ENCODE results near the gene CHRNA1.
A peak's percentile ranks its signal among the peaks of the same experiment; 100 is the strongest.

The CHRNA1 gene

GRCh38 chr2:174781996-174782395 is 17.7 kb upstream of the CHRNA1 start:
- DNase-seq (ENCODE audit: low read depth), result no peak

- no peak for DNase-seq (ENCODE audit: low read depth)
Measured at GRCh38 chr2:174781298-174781697, 17.0 kb upstream of the CHRNA1 start.

GRCh38 chr2:174780856-174781255 is 16.6 kb upstream of the CHRNA1 start:
- no peak for DNase-seq (ENCODE audit: low read depth)

- no peak for DNase-seq (ENCODE audit: low read depth)
Measured at GRCh38 chr2:174780191-174780840, 16.0 kb upstream of the CHRNA1 start.

- DNase-seq (ENCODE audit: low read depth), result no peak
Measured at GRCh38 chr2:174779361-174779928, 15.2 kb upstream of the CHRNA1 start.

DNA sequence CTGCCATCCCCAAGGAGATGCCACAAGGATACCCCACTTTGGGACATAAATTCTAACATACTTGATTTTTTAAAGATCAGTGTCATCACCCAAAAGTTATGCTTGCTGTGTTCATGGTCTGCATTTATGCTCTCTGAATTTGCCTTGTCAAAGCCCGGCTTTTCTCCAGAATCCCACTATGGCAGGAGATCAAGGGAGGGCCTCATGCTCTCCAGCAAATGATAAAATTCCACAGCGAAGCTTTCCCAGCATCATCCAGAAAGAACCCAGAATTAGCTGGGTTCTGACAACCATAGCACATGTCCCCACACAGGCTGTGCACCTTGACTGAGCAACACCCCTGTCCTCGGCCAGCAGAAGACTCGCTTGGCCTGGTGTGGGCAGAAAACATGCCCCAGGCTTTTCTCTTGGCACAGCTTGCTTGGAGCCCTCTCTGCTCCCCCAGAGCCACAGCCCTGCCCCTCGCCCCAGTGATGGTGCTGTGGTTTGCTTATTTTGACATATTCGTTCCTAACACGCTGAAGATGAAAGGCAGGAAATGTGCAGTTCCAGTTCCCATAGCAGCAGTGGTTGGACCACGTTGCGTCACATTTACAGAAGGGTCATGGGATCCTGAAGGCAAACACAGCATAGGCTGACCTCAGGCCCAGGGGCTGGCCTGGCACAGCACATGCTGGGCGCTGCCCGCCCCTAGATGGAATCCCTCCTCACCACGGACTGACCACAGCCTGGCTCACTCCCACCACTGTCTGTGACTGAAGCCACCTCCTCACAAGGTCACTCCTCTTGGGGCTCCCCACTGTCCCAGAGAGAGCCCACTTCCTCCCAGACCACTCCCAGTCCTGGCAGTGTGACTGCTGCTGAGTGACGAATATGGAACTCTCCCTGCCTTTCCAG is 14.1 kb upstream of the CHRNA1 start:
- DNase-seq (ENCODE audit: low read depth), result peak; percentile 97

DNA sequence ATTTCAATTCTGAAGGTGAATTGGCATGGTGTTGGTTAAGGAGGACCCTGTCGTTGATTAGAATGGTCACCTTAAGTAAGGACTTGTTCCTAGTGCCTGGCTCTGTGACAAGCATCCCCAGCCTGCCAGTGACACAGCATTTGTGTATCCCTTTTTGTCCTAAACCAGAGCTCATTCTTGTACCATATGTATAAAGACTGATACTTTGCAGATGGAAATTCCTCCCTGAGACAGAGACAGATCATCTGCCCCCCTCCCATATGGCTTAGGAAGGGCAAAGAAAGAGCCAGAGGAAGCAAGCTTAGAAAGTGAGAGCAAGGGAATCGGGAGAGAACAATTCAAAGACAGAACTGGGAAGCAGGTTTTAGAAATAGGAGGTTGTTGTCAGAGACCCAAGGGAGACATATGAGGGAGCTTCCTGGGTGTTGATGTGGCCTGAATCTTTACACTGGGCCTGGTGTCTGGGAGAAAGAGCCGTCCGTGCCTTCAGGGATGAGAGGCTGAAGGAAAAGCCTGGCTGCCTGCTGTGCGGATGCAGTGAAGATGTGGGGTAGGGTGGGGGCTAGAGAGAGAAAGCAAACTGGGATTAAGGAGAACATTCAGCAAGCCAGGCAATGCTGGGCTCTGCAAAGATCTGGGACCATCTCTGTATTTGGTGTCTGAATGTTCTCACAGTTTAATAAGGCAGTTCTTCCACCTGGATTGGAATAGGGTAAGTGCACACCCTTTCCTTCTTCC is 13.2 kb upstream of the CHRNA1 start:
- no peak for DNase-seq (ENCODE audit: low read depth)

GRCh38 chr2:174776675-174777074 is 12.4 kb upstream of the CHRNA1 start:
- DNase-seq (ENCODE audit: low read depth), result no peak

DNA sequence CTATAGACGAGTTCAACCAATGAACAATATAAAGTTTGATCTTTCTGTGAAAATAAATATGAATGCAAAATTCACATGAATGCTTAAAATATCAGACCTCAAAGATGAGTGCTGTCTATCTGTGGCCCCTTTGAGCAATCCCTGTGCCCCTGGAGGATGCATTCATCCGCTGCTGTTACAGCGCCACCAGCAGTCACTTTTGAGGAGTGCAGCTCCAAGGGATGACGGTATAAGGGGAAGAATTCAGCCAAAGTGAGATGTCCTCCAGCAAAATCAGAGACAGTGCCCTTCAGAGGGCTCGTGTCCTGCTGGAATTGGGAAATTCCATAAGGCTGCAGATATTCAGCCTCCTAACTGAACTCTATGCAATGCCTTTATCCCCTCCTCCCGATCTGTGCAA is 12.0 kb upstream of the CHRNA1 start:
- DNase-seq (ENCODE audit: low read depth), result no peak

- no peak for DNase-seq (ENCODE audit: low read depth)
Measured at GRCh38 chr2:174775571-174775980, 11.3 kb upstream of the CHRNA1 start.

- no peak for DNase-seq (ENCODE audit: low read depth)
Measured at GRCh38 chr2:174774886-174775285, 10.6 kb upstream of the CHRNA1 start.

DNA sequence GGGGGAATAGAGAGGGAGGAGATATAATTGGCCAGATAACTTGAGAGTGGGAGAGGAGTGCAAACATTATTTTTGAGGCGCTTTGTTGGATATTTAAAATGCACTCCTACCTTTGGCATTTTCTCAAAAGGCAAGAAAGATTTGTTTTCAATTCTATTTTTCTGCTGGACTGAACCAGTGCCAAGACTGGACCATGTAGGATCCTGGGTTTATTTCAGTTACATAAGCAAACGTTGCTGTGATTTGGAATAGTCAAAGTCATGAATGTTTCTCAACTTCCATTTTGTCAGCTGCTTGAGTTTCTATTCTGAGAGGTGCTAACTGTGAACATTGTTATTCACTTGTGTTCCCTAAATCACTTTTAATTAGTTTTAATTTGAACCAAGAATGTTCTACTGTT is 8.9 kb upstream of the CHRNA1 start:
- no peak for DNase-seq (ENCODE audit: low read depth)

- no peak for DNase-seq (ENCODE audit: low read depth)
Measured at GRCh38 chr2:174772472-174772801, 8.2 kb upstream of the CHRNA1 start.

GRCh38 chr2:174771631-174772471 is 7.6 kb upstream of the CHRNA1 start:
- peak; percentile 85 for DNase-seq (ENCODE audit: low read depth)

- no peak for DNase-seq (ENCODE audit: low read depth)
Measured at GRCh38 chr2:174771136-174771535, 6.9 kb upstream of the CHRNA1 start.

DNA sequence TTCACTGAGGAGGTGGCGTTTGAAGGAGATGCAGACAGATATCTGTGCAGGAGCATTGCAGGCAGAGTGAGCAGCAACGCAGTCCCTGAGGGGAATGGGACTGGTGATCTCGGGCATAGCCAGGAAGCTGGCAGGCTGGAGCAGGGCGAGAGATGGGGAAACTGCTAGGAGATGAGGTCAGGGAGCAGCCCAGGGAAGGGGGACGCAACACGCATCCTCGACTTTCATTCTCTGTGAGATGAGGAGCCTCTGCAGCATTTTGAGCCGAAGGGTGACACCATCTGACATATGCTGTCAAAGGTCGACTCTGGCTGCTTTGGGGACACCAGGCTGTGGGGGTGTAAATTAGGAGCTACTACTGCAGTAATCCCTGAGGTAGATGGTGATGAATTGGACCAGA is 4.3 kb upstream of the CHRNA1 start:
- no peak for DNase-seq (ENCODE audit: low read depth)

DNA sequence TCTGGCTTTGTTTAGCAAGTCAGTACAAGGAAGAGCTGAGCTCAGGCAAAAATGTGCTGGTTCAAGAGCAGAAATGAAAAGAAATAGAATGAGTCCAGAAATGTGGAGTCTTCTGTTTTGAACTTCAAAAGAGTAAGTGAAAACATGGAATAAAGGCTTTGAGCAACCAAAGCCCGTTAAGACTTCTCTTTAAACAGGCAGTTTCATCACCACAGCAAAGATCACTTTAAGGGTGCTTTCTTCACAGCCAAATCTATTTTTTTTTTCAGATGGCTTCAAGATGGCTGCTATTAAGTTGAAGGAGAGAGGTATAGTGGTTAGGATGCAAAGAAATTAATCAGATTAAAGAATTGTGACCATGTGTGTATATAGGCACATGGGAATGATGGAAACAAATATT is 2.0 kb upstream of the CHRNA1 start:
- DNase-seq (ENCODE audit: low read depth), result no peak

GRCh38 chr2:174765576-174765975 is 1.3 kb upstream of the CHRNA1 start:
- no peak for DNase-seq (ENCODE audit: low read depth)

- DNase-seq (ENCODE audit: low read depth), result no peak
Measured at GRCh38 chr2:174763780-174764179, 492 bp downstream of the CHRNA1 start.

DNA sequence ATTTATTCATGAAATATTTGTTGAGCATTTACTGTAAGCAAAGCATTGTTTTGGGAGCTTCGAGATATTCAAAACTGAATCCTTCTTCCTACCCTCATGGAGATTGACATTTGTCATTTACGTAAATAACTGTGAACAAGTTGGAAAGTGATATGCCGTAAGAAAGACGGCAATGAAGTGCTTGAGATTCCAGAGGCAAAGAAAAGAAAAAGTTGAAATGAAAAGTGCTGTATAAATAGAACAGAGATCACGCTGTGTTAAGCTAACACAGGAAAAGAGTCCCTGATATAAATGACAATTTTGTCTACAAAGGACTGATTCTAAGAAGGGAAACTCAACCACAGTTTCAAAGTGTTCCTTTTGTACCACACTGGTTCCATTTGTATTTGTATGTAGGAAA is 1.8 kb downstream of the CHRNA1 start:
- DNase-seq (ENCODE audit: low read depth), result no peak

DNA sequence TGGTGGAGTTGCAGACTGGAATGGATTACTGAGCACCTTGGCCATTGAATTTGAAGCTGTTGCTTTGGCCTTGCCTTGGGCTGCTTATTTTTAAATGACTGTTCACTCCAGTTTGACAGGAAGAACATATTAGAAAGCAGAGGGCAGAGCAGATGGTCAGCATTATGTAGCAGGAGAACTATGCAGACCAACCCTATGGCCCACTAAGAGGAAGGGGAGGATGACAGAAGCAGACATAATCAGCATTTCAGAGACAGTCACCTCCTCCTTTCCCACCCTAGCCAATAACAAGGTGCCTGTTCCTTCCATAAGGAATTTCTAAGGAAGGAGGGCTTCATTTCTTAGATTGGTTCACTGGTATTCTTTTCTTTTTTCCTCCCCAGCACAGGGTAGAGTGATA is 2.4 kb downstream of the CHRNA1 start:
- peak; percentile 71 for DNase-seq (ENCODE audit: low read depth)

Measured in iris pigment epithelial cell (primary cell).